HL-60 (cell line): ENCODE measurements around the gene GMPR.
A peak's percentile ranks its signal among the peaks of the same experiment; 100 is the strongest.

Experiments used
- DNase-seq, 2 experiments: peaks; one replicate each; pipeline ENCODE4 v3.0.0-alpha.2; 2010 to 2020; ENCODE audit warnings: low read depth in 1 of 2, low spot score in 1 of 2
- H3K27ac ChIP-seq: fragments of 250-450 bp; sonication (Bioruptor Pico); replicated peaks from 2 replicates; pipeline ENCODE4 v1.5.1; 2020; ENCODE audit warnings: mild to moderate bottlenecking, moderate library complexity
- H3K27me3 ChIP-seq: fragments of 250-450 bp; sonication (Bioruptor Pico); 2 replicates; pipeline ENCODE4 v1.5.1; 2021; ENCODE audit warnings: mild to moderate bottlenecking, moderate library complexity; ENCODE audit not compliant: insufficient read depth, poor library complexity, severe bottlenecking
- H3K4me3 ChIP-seq: replicated peaks from 2 replicates; pipeline ENCODE4 v1.5.1; 2011; ENCODE audit warnings: mild to moderate bottlenecking, control low read depth, low read length; ENCODE audit not compliant: insufficient read depth
- CTCF ChIP-seq: IDR thresholded peaks from one replicate; pipeline ENCODE4 v1.5.1; 2011; ENCODE audit warnings: low read length, control low read depth, inconsistent platforms; ENCODE audit not compliant: insufficient read depth
- GABPA ChIP-seq: IDR thresholded peaks from 2 replicates; pipeline ENCODE4 v1.6.1; 2012; ENCODE audit warnings: low read depth
- POLR2AphosphoS5 ChIP-seq: IDR thresholded peaks from 2 replicates; pipeline ENCODE4 v1.6.1; 2012; ENCODE audit warnings: low read depth
- REST ChIP-seq: IDR thresholded peaks from 2 replicates; pipeline ENCODE4 v1.6.1; 2012; ENCODE audit warnings: low read depth; ENCODE audit not compliant: insufficient replicate concordance
- SPI1 ChIP-seq: IDR thresholded peaks from 2 replicates; pipeline ENCODE4 v1.6.1; 2012; ENCODE audit warnings: low read depth, mild to moderate bottlenecking, borderline replicate concordance

The GMPR gene

DNA sequence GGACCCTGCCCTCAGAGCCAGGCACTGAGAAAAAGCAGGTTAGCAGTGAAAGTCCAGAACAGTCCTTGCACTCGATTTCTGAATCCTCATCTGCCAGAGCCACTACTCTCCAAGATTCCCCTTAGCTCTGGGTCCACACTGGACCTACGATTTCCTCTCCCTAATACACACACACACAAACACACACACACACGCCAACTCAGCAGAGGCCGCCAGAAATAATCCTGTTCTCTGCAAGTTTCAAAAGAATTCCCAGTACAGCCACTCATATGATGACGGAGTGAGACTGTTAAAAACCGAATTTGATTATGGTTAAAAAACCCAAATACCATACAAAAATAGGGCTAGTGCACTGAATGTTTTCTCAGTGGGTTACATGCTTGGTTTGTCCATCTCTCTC lies 90.8 kb downstream of the GMPR start:
- no peak overlapping the region for H3K4me3 ChIP-seq
- H3K27ac ChIP-seq = no peak overlapping the region
- TF ChIP-seq SPI1 = no peak
- no peak for TF ChIP-seq REST
- TF ChIP-seq POLR2AphosphoS5 = no peak
- no peak for TF ChIP-seq GABPA
- no peak for TF ChIP-seq CTCF
- H3K27me3 ChIP-seq = no peaks in the 10 kb centered on the region
- DNase-seq = no peak

- Histone ChIP-seq H3K4me3 (no peak overlapping the region), H3K27ac (no peak overlapping the region), H3K27me3 (no peaks in the 10 kb centered on the region)
- TF ChIP-seq REST = no peak
- no peak for TF ChIP-seq POLR2AphosphoS5
- TF ChIP-seq GABPA = no peak
- no peak for TF ChIP-seq SPI1
- TF ChIP-seq CTCF = peak; percentile 94
- peak; percentile 56 to 58 for DNase-seq
Measured at GRCh38 chr6:16331384-16332174, 93.2 kb downstream of the GMPR start.

- Histone ChIP-seq H3K27me3 (no peaks in the 10 kb centered on the region), H3K4me3 (no peak overlapping the region), H3K27ac (no peak overlapping the region)
- DNase-seq = peak; percentile 49 to 73
- TF ChIP-seq CTCF (peak; percentile 53), POLR2AphosphoS5 (no peak)
Measured at GRCh38 chr6:16332175-16332542, 93.8 kb downstream of the GMPR start.

GRCh38 chr6:16333580-16333979 lies 95.2 kb downstream of the GMPR start:
- no peak overlapping the region for H3K4me3 ChIP-seq
- no peak for DNase-seq
- H3K27me3 ChIP-seq = no peaks in the 10 kb centered on the region
- TF ChIP-seq CTCF (no peak), POLR2AphosphoS5 (no peak), GABPA (no peak), SPI1 (no peak), REST (no peak)
- H3K27ac ChIP-seq = no peak overlapping the region
